Mesendoderm (in vitro differentiated cells): ENCODE results near the gene PIGO.

ENCODE experiments used
- DNase-seq: peaks from one replicate; pipeline ENCODE4 v3.0.0; 2013
- H2AK5ac ChIP-seq: 2 replicates; pipeline ENCODE4 v1.6.1; 2013; ENCODE audit warnings: low read length, inconsistent platforms
- H2BK120ac ChIP-seq: 2 replicates; pipeline ENCODE4 v1.6.1; 2013; ENCODE audit warnings: low read depth, mild to moderate bottlenecking, low read length, moderate library complexity, mixed read lengths
- H2BK15ac ChIP-seq: replicated peaks from 2 replicates; pipeline ENCODE4 v1.6.1; 2013; ENCODE audit warnings: low read depth, mild to moderate bottlenecking, moderate library complexity
- H2BK5ac ChIP-seq: 2 replicates; pipeline ENCODE4 v1.6.1; 2013; ENCODE audit warnings: low read length, inconsistent platforms
- H3K18ac ChIP-seq: 2 replicates; pipeline ENCODE4 v1.6.1; 2013; ENCODE audit warnings: mild to moderate bottlenecking, low read length, mixed read lengths
- H3K23ac ChIP-seq: one replicate; pipeline ENCODE4 v1.6.1; 2013; ENCODE audit warnings: low read length
- H3K27ac ChIP-seq: 2 replicates; pipeline ENCODE4 v1.5.1; 2013; ENCODE audit warnings: low read depth, mild to moderate bottlenecking, inconsistent platforms, low read length, moderate library complexity
- H3K27me3 ChIP-seq: 2 replicates; pipeline ENCODE4 v1.6.1; 2013; ENCODE audit warnings: low read length, control low read depth, mild to moderate bottlenecking, inconsistent platforms; ENCODE audit not compliant: insufficient read depth, poor library complexity
- H3K36me3 ChIP-seq: 2 replicates; pipeline ENCODE4 v1.6.1; 2013; ENCODE audit warnings: low read length, inconsistent platforms; ENCODE audit not compliant: control insufficient read depth, insufficient read depth
- H3K4ac ChIP-seq: one replicate; pipeline ENCODE4 v1.6.1; 2013; ENCODE audit warnings: low read depth, mild to moderate bottlenecking, low read length, moderate library complexity
- H3K4me1 ChIP-seq: 2 replicates; pipeline ENCODE4 v1.6.1; 2013; ENCODE audit warnings: low read depth, low read length, inconsistent platforms; ENCODE audit not compliant: control insufficient read depth
- H3K4me2 ChIP-seq: 2 replicates; pipeline ENCODE4 v1.6.1; 2013; ENCODE audit warnings: low read length
- H3K4me3 ChIP-seq: 2 replicates; pipeline ENCODE4 v1.5.1; 2013; ENCODE audit warnings: mild to moderate bottlenecking, low read length
- H3K56ac ChIP-seq: one replicate; pipeline ENCODE4 v1.6.1; 2013; ENCODE audit warnings: low read length
- H3K79me1 ChIP-seq: 2 replicates; pipeline ENCODE4 v1.6.1; 2013; ENCODE audit warnings: low read length, inconsistent platforms
- H3K79me2 ChIP-seq: 2 replicates; pipeline ENCODE4 v1.6.1; 2013; ENCODE audit warnings: mild to moderate bottlenecking, low read length; ENCODE audit not compliant: control insufficient read depth, insufficient read depth
- H3K9ac ChIP-seq: 2 replicates; pipeline ENCODE4 v1.6.1; 2013; ENCODE audit warnings: low read length, inconsistent platforms
- H4K5ac ChIP-seq: one replicate; pipeline ENCODE4 v1.6.1; 2013; ENCODE audit warnings: low read length
- H4K8ac ChIP-seq: one replicate; pipeline ENCODE4 v1.6.1; 2013; ENCODE audit warnings: low read depth, mild to moderate bottlenecking, control low read depth, low read length, moderate library complexity
- WGBS: extraction: QIAGEN DNeasy Blood & Tissue Kit; methylation state at CpG from one replicate; pipeline ENCODE4 v1.1.7; 2013; ENCODE audit warnings: low lambda C conversion rate, missing lambda C conversion rate; ENCODE audit not compliant: insufficient coverage; ENCODE audit errors: extremely low coverage; 5-methylcytosine and 5-hydroxymethylcytosine counted together

The PIGO gene

DNA sequence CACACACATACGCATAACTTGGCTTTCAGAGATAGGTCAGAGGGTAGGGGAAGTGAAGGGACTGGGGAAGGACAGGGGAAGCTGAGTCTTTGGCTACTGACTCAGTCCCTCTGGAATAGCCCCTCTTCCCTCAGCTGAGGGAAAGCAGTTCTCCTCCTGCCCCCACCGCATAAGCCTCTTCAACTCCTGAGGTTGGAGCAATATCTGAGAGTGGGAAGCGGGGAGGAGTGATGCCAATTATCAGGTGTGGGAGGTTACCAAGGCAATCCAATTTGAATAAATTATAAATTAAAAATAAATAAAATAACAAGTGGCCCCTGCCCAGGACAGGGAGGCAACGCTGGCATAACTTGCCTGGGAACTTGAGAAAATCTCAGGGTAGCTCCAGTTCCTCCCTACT is 8.2 kb upstream of the PIGO start:
- WGBS = no CpG with 5 or more reads among the region's 4 CpGs
- no peak overlapping the region for H2BK15ac ChIP-seq
- H2BK5ac ChIP-seq = no peak overlapping the region
- H3K36me3 ChIP-seq = no peaks in the 10 kb centered on the region
- H3K27me3 ChIP-seq = no peaks in the 10 kb centered on the region
- H3K79me2 ChIP-seq = peaks cover 13% of the 10 kb centered on the region
- H3K4me3 ChIP-seq = no peak overlapping the region
- H3K18ac ChIP-seq = no peak overlapping the region
- H3K56ac ChIP-seq = no peak overlapping the region
- no peak overlapping the region for H3K4ac ChIP-seq
- H3K79me1 ChIP-seq = peaks cover 10% of the 10 kb centered on the region
- H3K23ac ChIP-seq = no peak overlapping the region
- H4K8ac ChIP-seq = no peak overlapping the region
- H3K4me2 ChIP-seq = no peak overlapping the region
- H3K27ac ChIP-seq = no peak overlapping the region
- H2BK120ac ChIP-seq = no peak overlapping the region
- no peak overlapping the region for H4K5ac ChIP-seq
- H2AK5ac ChIP-seq = no peak overlapping the region
- DNase-seq = no peak
- no peak overlapping the region for H3K9ac ChIP-seq
- H3K4me1 ChIP-seq = peaks cover 2% of the 10 kb centered on the region

DNA sequence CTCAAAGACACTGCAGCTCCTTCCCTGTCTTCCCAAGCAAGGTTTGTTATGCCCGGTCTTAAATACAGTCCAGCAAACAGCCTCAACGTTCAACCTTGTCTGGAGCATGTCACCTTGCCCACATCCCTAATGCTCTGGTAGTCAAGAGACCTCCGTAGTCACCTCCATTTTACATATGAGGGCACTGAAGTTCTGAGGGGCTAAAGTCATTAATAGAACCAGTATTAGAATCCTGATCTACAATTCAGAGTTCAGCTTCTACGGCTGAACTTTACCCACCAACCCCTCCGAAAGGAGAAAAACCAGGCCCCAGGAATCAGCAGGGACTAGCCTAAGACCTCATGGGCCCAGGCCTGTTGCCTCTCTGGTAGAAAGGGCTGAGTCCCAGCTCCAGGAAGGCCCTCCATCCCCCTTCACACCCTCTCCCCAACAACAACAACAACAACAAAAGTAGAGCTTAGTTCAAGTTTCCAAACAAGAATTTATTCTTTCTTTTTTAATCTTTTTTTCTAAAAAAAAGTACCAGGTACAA is 7.3 kb upstream of the PIGO start:
- Histone ChIP-seq H3K36me3 (no peaks in the 10 kb centered on the region), H3K4me3 (no peak overlapping the region)
- WGBS = no CpG with 5 or more reads among the region's 5 CpGs

GRCh38 chr9:35102769-35103659 is 6.6 kb upstream of the PIGO start, which contains the start of gene STOML2:
Gene STOML2, minus strand, starts transcription at chr9:35103131. Its CDS starts 37 bp downstream, at chr9:35103094.
- no peak within 1 kb of the TSS for H2BK5ac ChIP-seq
- H2AK5ac ChIP-seq = no peak within 1 kb of the TSS
- H3K9ac ChIP-seq = peak within 1 kb of the TSS; percentile 64
- no peak within 1 kb of the TSS for H4K5ac ChIP-seq
- H2BK120ac ChIP-seq = no peak within 1 kb of the TSS
- H3K4ac ChIP-seq = no peak within 1 kb of the TSS
- no peak within 1 kb of the TSS for H3K27ac ChIP-seq
- H3K36me3 ChIP-seq = no peaks in the 10 kb centered on the region
- peak within 1 kb of the TSS; percentile 70 for H3K4me3 ChIP-seq
- peaks cover 8% of the 10 kb centered on the region for H3K79me1 ChIP-seq
- H3K56ac ChIP-seq = peak within 1 kb of the TSS; percentile 75
- H3K18ac ChIP-seq = peak within 1 kb of the TSS; percentile 41
- H3K27me3 ChIP-seq = no peaks in the 10 kb centered on the region
- H3K4me2 ChIP-seq = peak within 1 kb of the TSS; percentile 80
- peaks cover 2% of the 10 kb centered on the region for H3K4me1 ChIP-seq
- no peak within 1 kb of the TSS for H3K23ac ChIP-seq
- DNase-seq = peak; percentile 99
- no CpG with 5 or more reads among the region's 57 CpGs for WGBS
- peaks cover 13% of the 10 kb centered on the region for H3K79me2 ChIP-seq
- H2BK15ac ChIP-seq = no peak within 1 kb of the TSS
- peak within 1 kb of the TSS; percentile 68 for H4K8ac ChIP-seq

More for the DNA sequence above, 7.3 kb upstream of the PIGO start:
- H4K8ac ChIP-seq = no peak overlapping the region
- no peak overlapping the region for H3K4ac ChIP-seq
- DNase-seq = no peak
- H3K27ac ChIP-seq = no peak overlapping the region
- peaks cover 2% of the 10 kb centered on the region for H3K4me1 ChIP-seq
- H2BK15ac ChIP-seq = no peak overlapping the region
- H4K5ac ChIP-seq = no peak overlapping the region
- H3K18ac ChIP-seq = no peak overlapping the region
- peak overlapping the region; percentile 9 for H3K9ac ChIP-seq
- H3K56ac ChIP-seq = peak overlapping the region; percentile 8
- peaks cover 13% of the 10 kb centered on the region for H3K79me2 ChIP-seq
- peaks cover 8% of the 10 kb centered on the region for H3K79me1 ChIP-seq
- no peak overlapping the region for H2BK120ac ChIP-seq
- no peak overlapping the region for H2AK5ac ChIP-seq
- H3K27me3 ChIP-seq = no peaks in the 10 kb centered on the region
- H3K4me2 ChIP-seq = peak overlapping the region; percentile 80
- H2BK5ac ChIP-seq = no peak overlapping the region
- no peak overlapping the region for H3K23ac ChIP-seq

DNA sequence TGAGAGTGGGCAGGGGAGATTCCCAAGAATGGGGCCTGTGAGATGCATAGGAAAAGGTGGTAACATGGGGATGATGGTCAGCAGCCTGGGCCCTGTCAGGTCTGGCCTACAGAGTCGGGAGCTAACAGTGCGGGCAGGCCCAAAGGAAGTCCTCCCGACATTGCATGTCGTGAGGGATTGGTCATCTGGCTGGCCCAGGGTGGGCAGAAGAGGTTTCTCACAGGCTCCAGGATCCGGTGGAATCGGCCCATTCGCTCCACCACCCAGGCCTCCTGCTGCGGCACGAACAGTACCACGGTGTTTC is 6.0 kb upstream of the PIGO start:
- Histone ChIP-seq H3K27me3 (no peaks in the 10 kb centered on the region), H3K18ac (peak overlapping the region; percentile 41), H4K8ac (peak overlapping the region; percentile 68), H2BK120ac (no peak overlapping the region), H3K4me2 (peak overlapping the region; percentile 29), H3K4me3 (peak overlapping the region; percentile 70), H3K4ac (no peak overlapping the region), H2AK5ac (no peak overlapping the region), H2BK5ac (no peak overlapping the region), H3K23ac (no peak overlapping the region), H3K56ac (peak overlapping the region; percentile 75), H3K79me1 (peaks cover 8% of the 10 kb centered on the region), H4K5ac (no peak overlapping the region), H3K27ac (no peak overlapping the region), H3K79me2 (peaks cover 13% of the 10 kb centered on the region), H2BK15ac (no peak overlapping the region), H3K9ac (peak overlapping the region; percentile 64), H3K4me1 (peaks cover 2% of the 10 kb centered on the region), H3K36me3 (no peaks in the 10 kb centered on the region)
- no CpG with 5 or more reads among the region's 10 CpGs for WGBS
- DNase-seq = no peak

GRCh38 chr9:35097573-35097972 is 1.2 kb upstream of the PIGO start:
- no CpG with 5 or more reads among the region's 3 CpGs for WGBS

More at GRCh38 chr9:35097573-35097972, 1.2 kb upstream of the PIGO start:
- no peak overlapping the region for H2BK15ac ChIP-seq
- no peak overlapping the region for H4K5ac ChIP-seq
- no peak overlapping the region for H3K4ac ChIP-seq
- H3K56ac ChIP-seq = no peak overlapping the region
- DNase-seq = no peak
- H3K27ac ChIP-seq = no peak overlapping the region
- no peak overlapping the region for H2BK5ac ChIP-seq
- H3K36me3 ChIP-seq = no peaks in the 10 kb centered on the region
- H3K79me2 ChIP-seq = peaks cover 12% of the 10 kb centered on the region
- no peak overlapping the region for H3K4me2 ChIP-seq
- no peak overlapping the region for H3K18ac ChIP-seq
- no peaks in the 10 kb centered on the region for H3K27me3 ChIP-seq
- peaks cover 13% of the 10 kb centered on the region for H3K79me1 ChIP-seq
- H3K4me1 ChIP-seq = peaks cover 4% of the 10 kb centered on the region
- no peak overlapping the region for H4K8ac ChIP-seq
- no peak overlapping the region for H3K23ac ChIP-seq
- H3K9ac ChIP-seq = no peak overlapping the region
- no peak overlapping the region for H3K4me3 ChIP-seq
- H2AK5ac ChIP-seq = no peak overlapping the region
- no peak overlapping the region for H2BK120ac ChIP-seq
